Ovary (tissue), 9 donors: ENCODE measurements around the gene BTN3A1. TPM values are rescaled to one million over a fixed set of nuclear protein-coding genes. Genes with fewer than 3 reads are reported as not detected.
"Not testable (repeated sequence)": the region's sequence is repeated elsewhere in the genome, so short reads cannot be mapped to it uniquely, and the experiment has no call there.

ENCODE experiments used
- DNase-seq, 5 donors: peaks; one replicate each; pipeline ENCODE4 v3.0.0-alpha.2; 2019 to 2020
- H3K27ac ChIP-seq, 2 donors: fragments of 200-600 bp; one replicate each; pipeline versions ENCODE4 v1.5.1 to v1.8.0; 2019 to 2022
- H3K27me3 ChIP-seq: fragments of 200-600 bp; one replicate; pipeline ENCODE4 v1.8.0; 2022
- H3K36me3 ChIP-seq: fragments of 200-600 bp; sonication (generic); one replicate; pipeline ENCODE4 v1.5.1; 2019
- H3K4me1 ChIP-seq: one replicate; pipeline ENCODE4 v1.8.1; 2013; ENCODE audit warnings: mild to moderate bottlenecking, moderate library complexity; ENCODE audit not compliant: insufficient read depth
- H3K4me3 ChIP-seq: fragments of 200-600 bp; sonication (generic); one replicate; pipeline ENCODE4 v1.5.1; 2017
- H3K9me3 ChIP-seq, 2 donors: fragments of 200-600 bp in 1 of 2; sonication (generic) in 1 of 2; one replicate each; pipeline versions ENCODE4 v1.5.1 to v1.8.1; 2013 to 2019; ENCODE audit warnings: mild to moderate bottlenecking in 1 of 2, moderate library complexity in 1 of 2
- CTCF ChIP-seq, 3 donors: fragments of 450-650 bp in 2 of 3; fragments of 200-600 bp in 1 of 3; IDR thresholded peaks; one replicate each; pipeline versions ENCODE4 v1.5.1 to v1.8.0; 2016 to 2022; ENCODE audit warnings: antibody characterized with exemption in 3 of 3, mild to moderate bottlenecking in 1 of 3
- EP300 ChIP-seq: sonication (generic); formaldehyde crosslinking; IDR thresholded peaks from one replicate; pipeline ENCODE4 v1.6.1; 2017; ENCODE audit warnings: antibody characterized with exemption
- POLR2A ChIP-seq: fragments of 450-650 bp; IDR thresholded peaks from one replicate; pipeline ENCODE4 v1.6.1; 2017; ENCODE audit warnings: antibody characterized with exemption, mild to moderate bottlenecking, moderate library complexity
- WGBS, 3 donors: extraction: QIAGEN DNeasy Blood & Tissue Kit in 1 of 3; methylation state at CpG; one replicate each; pipeline versions ENCODE4 v1.1.5 to v1.1.7; 2013 to 2017; 5-methylcytosine and 5-hydroxymethylcytosine counted together
- intact Hi-C, 4 donors: fragments of 100-400 bp; cut with DNase I; formaldehyde crosslinking; loops; one replicate each; pipeline versions ENCODE4 v1.11.0 to v1.15.1; 2022 to 2023
- polyA plus RNA-seq, 2 donors: library from polyadenylated mRNA; stranded (reverse); fragments of 200-250 nt in 1 of 2; fragments of 350-450 nt in 1 of 2; fragmentation: Illumina TruSeq in 1 of 2; extraction: RNeasy Lipid Tissue Mini Kit (QIAGEN cat#74804) in 1 of 2; gene quantifications; one replicate each; pipeline ENCODE4 v1.2.3, GENCODE V29; 2013 to 2014
- total RNA-seq, 7 donors: library from RNA; depleted of rRNA in 2 of 7; stranded (reverse); fragments of >200 nt in 2 of 7; fragmentation: NEBNext Ultra II Directional in 3 of 7; extraction: Animal tissue kit (Norgen Biotek cat#: 25700) in 3 of 7; gene quantifications; one replicate each; pipeline versions ENCODE4 v1.1.0 to v1.2.4, GENCODE V29; 2016 to 2023
- donor health status: DM: no; HTN: no; CAD: no; lungs with moderate emphysema.
- donor health status: DM: no; HTN: no; CAD: no.
- donor health status: Bipolar disorder and iron deficiency.
- donor health status: DM: yes; HTN: yes; CAD: no.
- donor health status: DM: no; HTN: no; CAD: no.
- donor health status: DM: yes; HTN: yes; CAD: no.

BTN3A1 gene
- total and polyA plus RNA-seq, 9 donors: 11.0 to 64.5 (median 18.4) TPM

DNA sequence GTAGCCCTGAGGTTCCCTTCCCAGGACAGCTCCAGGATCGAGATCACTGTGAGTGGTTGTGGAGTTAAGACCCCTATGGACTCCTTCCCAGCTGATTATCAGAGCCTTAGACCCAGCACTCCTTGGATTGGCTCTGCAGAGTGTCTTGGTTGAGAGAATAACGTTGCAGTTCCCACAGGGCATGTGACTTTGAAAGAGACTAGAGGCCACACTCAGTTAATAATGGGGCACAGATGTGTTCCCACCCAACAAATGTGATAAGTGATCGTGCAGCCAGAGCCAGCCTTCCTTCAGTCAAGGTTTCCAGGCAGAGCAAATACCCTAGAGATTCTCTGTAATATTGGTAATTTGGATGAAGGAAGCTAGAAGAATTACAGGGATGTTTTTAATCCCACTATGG lies 24.4 kb upstream of the BTN3A1 start:
- no peaks in the 10 kb centered on the region for H3K27me3 ChIP-seq
- DNase-seq: no peak
- H3K4me1 ChIP-seq: no peaks in the 10 kb centered on the region
- no peaks in the 10 kb centered on the region for H3K36me3 ChIP-seq
- H3K27ac ChIP-seq: no peak overlapping the region
- H3K4me3 ChIP-seq: no peak overlapping the region
- intact Hi-C loops: no loop called here
- 49 to 53% (median 50%) methylated on average over 3 of the region's 3 CpGs for WGBS, 3 donors
- H3K9me3 ChIP-seq: no peaks in the 10 kb centered on the region
- TF ChIP-seq CTCF (IDR thresholded peaks at IDR 0.05) (no peak), POLR2A (no peak), EP300 (no peak)

DNA sequence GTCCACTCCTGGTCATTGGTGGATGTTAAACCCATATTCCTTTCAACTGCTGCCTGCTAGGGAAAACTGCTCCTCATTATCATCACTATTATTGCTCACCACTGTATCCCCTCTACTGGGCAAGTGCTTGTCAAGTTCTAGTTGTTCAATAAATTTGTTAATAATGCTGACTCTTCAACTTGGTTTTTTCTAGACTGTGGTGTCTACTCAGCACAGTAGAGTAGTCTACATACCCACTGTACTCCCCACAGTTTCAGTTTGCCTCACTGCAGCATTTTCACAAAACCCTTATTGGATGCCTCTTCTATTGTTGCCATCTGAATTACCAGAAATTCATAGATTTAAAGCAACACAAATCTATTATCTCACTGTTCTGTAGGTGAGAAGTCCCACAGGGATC lies 23.9 kb upstream of the BTN3A1 start:
- H3K4me3 ChIP-seq, H3K27ac ChIP-seq, H3K36me3 ChIP-seq, H3K4me1 ChIP-seq, H3K9me3 ChIP-seq, DNase-seq, intact Hi-C loops, H3K27me3 ChIP-seq: not testable (repeated sequence)

GRCh38 chr6:26379292-26379691 lies 22.8 kb upstream of the BTN3A1 start:
- intact Hi-C loops: no loop called here
- Histone ChIP-seq H3K27ac (no peak overlapping the region), H3K36me3 (no peaks in the 10 kb centered on the region), H3K27me3 (no peaks in the 10 kb centered on the region), H3K4me1 (peaks cover 2% of the 10 kb centered on the region), H3K9me3 (no peaks in the 10 kb centered on the region), H3K4me3 (no peak overlapping the region)
- WGBS, 3 donors: 49 to 53% (median 51%) methylated on average over 3 of the region's 3 CpGs
- TF ChIP-seq CTCF (IDR thresholded peaks at IDR 0.05) (no peak), POLR2A (no peak), EP300 (no peak)
- no peak for DNase-seq

GRCh38 chr6:26379740-26380139 lies 22.3 kb upstream of the BTN3A1 start:
- Histone ChIP-seq H3K4me3 (no peak overlapping the region), H3K4me1 (peaks cover 2% of the 10 kb centered on the region), H3K36me3 (no peaks in the 10 kb centered on the region), H3K9me3 (no peaks in the 10 kb centered on the region), H3K27me3 (no peaks in the 10 kb centered on the region), H3K27ac (no peak overlapping the region)
- DNase-seq: no peak
- intact Hi-C loops: no loop called here
- TF ChIP-seq POLR2A: no peak
- TF ChIP-seq CTCF (IDR thresholded peaks at IDR 0.05): no peak
- no peak for TF ChIP-seq EP300

- TF ChIP-seq POLR2A: no peak
- TF ChIP-seq CTCF (IDR thresholded peaks at IDR 0.05): no peak
- TF ChIP-seq EP300: no peak
- no peaks in the 10 kb centered on the region for H3K9me3 ChIP-seq
- no peak for DNase-seq
- H3K27ac ChIP-seq: no peak overlapping the region
- no peaks in the 10 kb centered on the region for H3K27me3 ChIP-seq
- H3K4me1 ChIP-seq: peaks cover 2% of the 10 kb centered on the region
- no peaks in the 10 kb centered on the region for H3K36me3 ChIP-seq
- H3K4me3 ChIP-seq: no peak overlapping the region
- 90 to 98% (median 92%) methylated on average over 3 of the region's 3 CpGs for WGBS, 3 donors
- intact Hi-C loops: no loop called here
Measured at GRCh38 chr6:26380256-26380655, 21.8 kb upstream of the BTN3A1 start.
